Type B pancreatic cell (in vitro differentiated cells): ENCODE data around the gene CORO2A. TPM values are rescaled to one million over a fixed set of nuclear protein-coding genes. Genes with fewer than 3 reads are reported as not detected.

Experiments used
- DNase-seq: peaks from one replicate; pipeline ENCODE4 v3.0.0; 2021; ENCODE audit warnings: mixed read lengths; ENCODE audit not compliant: unreplicated experiment; ENCODE audit errors: extremely low spot score
- H3K27ac Mint-ChIP-seq: 2 replicates; pipeline ENCODE4 v1.8.0; 2021; ENCODE audit warnings: mild to moderate bottlenecking, mixed read lengths
- H3K27me3 Mint-ChIP-seq: 2 replicates; pipeline ENCODE4 v1.8.0; 2021; ENCODE audit warnings: mixed read lengths
- H3K36me3 Mint-ChIP-seq: 2 replicates; pipeline ENCODE4 v1.8.0; 2021; ENCODE audit warnings: mixed read lengths
- H3K4me1 Mint-ChIP-seq: one replicate; pipeline ENCODE4 v1.8.0; 2021; ENCODE audit warnings: mixed read lengths; ENCODE audit not compliant: unreplicated experiment
- H3K4me3 Mint-ChIP-seq: 2 replicates; pipeline ENCODE4 v1.8.0; 2021; ENCODE audit warnings: mild to moderate bottlenecking, mixed read lengths
- H3K9me3 Mint-ChIP-seq: 2 replicates; pipeline ENCODE4 v1.8.0; 2021; ENCODE audit warnings: mixed read lengths
- total RNA-seq: library from RNA; stranded (reverse); gene quantifications from 2 replicates; pipeline ENCODE4 v1.2.1, GENCODE V29; 2021; ENCODE audit warnings: low replicate concordance
- TF ChIP-seq, protein P1 (sequence below): fragments of 200-600 bp; sonication (generic); conservative IDR thresholded peaks from 2 replicates; pipeline ENCODE4 v1.5.0; 2021; ENCODE audit warnings: antibody characterized with exemption, mild to moderate bottlenecking

CORO2A gene
- total RNA-seq, 1 donor from 2014 or later, result 9.9 TPM

DNA sequence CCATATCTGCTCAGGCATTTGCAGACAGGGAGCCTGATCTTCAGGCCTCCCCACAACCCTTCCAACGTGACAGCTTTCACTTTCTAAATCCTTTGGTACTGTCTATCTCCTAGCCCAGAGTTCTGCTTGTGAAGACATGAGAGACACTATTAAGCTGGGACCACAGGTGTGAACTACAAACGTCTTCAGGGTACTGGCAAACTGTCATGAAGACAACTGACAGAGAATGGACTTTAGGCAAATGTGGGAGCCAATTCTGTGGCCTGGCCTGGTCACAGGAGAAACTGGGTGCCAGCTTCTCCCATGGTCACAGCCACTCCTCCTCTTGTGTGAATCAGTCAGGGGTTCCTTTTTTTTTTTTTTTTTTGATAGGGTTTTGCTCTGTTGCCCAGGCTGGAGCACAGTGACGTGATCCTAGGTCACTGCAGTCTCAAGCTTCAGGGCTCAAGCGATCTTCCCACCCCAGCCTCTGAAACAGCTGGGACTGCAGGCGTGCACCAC, 83.9 kb downstream of the CORO2A start:
- TF ChIP-seq, protein P1, sequence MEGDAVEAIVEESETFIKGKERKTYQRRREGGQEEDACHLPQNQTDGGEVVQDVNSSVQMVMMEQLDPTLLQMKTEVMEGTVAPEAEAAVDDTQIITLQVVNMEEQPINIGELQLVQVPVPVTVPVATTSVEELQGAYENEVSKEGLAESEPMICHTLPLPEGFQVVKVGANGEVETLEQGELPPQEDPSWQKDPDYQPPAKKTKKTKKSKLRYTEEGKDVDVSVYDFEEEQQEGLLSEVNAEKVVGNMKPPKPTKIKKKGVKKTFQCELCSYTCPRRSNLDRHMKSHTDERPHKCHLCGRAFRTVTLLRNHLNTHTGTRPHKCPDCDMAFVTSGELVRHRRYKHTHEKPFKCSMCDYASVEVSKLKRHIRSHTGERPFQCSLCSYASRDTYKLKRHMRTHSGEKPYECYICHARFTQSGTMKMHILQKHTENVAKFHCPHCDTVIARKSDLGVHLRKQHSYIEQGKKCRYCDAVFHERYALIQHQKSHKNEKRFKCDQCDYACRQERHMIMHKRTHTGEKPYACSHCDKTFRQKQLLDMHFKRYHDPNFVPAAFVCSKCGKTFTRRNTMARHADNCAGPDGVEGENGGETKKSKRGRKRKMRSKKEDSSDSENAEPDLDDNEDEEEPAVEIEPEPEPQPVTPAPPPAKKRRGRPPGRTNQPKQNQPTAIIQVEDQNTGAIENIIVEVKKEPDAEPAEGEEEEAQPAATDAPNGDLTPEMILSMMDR, result no peak
- Mint-ChIP-seq H3K9me3 (no peaks in the 10 kb centered on the region), H3K27me3 (no peaks in the 10 kb centered on the region), H3K4me3 (no peak overlapping the region), H3K27ac (no peak overlapping the region), H3K4me1 (no peaks in the 10 kb centered on the region), H3K36me3 (peaks cover 3% of the 10 kb centered on the region)
- DNase-seq, result no peak

DNA sequence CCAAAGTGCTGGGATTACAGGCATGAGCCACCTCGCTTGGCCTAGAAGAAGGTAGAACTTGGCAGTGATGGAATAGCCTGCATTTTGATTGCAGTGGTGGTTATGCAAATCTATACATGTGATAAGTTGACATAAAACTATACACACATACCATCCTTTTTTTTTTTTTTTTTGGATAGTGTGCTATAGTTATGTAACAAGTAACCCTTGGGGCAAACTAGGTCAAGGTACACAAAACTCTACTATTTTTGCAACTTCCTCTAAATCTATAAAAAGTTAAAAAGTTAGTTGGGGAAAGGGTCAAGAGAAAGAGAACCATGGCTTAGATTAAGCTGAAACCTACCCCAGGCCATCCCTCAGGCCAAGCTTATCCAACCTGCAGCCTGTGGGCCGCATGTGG, 84.5 kb downstream of the CORO2A start:
- Mint-ChIP-seq H3K4me3 (no peak overlapping the region), H3K36me3 (peaks cover 3% of the 10 kb centered on the region), H3K9me3 (no peaks in the 10 kb centered on the region), H3K27ac (no peak overlapping the region), H3K4me1 (no peaks in the 10 kb centered on the region), H3K27me3 (no peaks in the 10 kb centered on the region)
- TF ChIP-seq, protein P1, result no peak
- DNase-seq, result no peak

DNA sequence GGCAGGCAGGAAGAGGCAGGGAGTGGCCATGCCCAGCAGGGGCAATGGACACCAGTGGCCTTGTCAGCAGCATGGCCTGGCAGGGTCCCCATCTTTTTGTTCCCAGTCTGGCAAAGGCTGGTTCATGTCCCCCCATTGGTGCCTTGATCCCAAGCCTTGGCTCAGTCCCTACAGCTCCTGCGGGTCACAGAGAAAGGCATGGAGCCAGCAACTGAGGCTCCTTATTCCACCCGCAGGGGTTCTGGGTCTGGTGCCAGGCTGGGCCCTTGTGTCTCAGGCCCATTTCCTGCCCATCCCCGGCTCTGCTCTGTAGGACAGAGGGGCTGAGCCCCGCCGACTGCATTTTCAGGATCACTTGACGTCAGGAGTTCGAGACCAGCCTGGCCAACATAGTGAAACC, 87.4 kb downstream of the CORO2A start:
- no peak for DNase-seq
- Mint-ChIP-seq H3K4me1 (peaks cover 11% of the 10 kb centered on the region), H3K27me3 (no peaks in the 10 kb centered on the region), H3K36me3 (peaks cover 3% of the 10 kb centered on the region), H3K4me3 (no peak overlapping the region), H3K27ac (no peak overlapping the region), H3K9me3 (no peaks in the 10 kb centered on the region)
- TF ChIP-seq, protein P1, result no peak

DNA sequence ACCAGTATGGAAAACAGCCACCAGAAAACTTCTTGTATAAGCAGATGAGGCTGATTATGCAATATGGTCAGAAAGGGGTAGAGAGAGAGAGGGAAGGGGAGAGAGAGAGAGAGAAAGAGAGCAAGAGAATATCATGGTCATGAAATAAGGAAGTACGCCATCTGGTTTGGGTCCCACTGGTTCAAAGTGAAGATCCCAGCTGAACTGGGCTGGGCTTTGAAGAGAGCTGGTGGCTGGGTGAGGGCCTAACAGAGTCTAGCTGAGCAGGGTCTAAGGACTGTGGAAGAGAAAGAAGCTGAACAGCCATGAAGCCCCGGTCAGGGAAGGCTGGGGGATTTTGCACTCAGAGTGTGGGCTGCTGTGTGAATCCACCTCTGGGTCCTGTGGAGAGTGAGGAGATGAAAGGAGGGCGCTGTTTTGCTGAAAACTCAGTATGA, 88.0 kb downstream of the CORO2A start:
- H3K27me3 Mint-ChIP-seq, result no peaks in the 10 kb centered on the region
- TF ChIP-seq, protein P1, result no peak
- no peaks in the 10 kb centered on the region for H3K36me3 Mint-ChIP-seq
- DNase-seq, result no peak
- no peak overlapping the region for H3K4me3 Mint-ChIP-seq
- no peak overlapping the region for H3K27ac Mint-ChIP-seq
- H3K4me1 Mint-ChIP-seq, result peaks cover 13% of the 10 kb centered on the region
- H3K9me3 Mint-ChIP-seq, result no peaks in the 10 kb centered on the region

DNA sequence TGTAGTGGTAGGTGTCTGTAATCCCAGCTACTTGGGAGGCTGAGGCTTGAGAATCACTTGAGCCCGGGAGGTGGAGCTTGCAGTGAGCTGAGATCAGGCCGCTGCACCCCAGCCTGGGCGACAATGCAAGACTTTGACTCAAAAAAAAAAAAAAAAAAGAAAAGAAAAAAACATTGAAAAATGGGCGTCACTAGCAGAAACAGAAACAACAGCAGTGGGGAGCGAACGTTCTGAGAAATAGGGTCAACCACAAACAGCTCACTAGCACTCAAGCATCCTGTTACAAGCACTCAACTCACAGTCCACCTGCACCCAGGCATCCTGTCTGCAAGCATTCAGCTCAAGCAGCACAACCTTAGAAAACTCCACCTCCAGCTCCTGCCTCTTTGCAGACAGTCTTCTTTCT, 90.6 kb downstream of the CORO2A start:
- peak overlapping the region; percentile 4 for H3K27ac Mint-ChIP-seq

More for the DNA sequence above, 90.6 kb downstream of the CORO2A start:
- Mint-ChIP-seq H3K4me1 (peaks cover 19% of the 10 kb centered on the region), H3K9me3 (no peaks in the 10 kb centered on the region), H3K36me3 (no peaks in the 10 kb centered on the region), H3K4me3 (no peak overlapping the region), H3K27me3 (no peaks in the 10 kb centered on the region)
- TF ChIP-seq, protein P1, result no peak
- no peak for DNase-seq
